ENCODE results near the gene LYVE1.

LYVE1 gene

DNA sequence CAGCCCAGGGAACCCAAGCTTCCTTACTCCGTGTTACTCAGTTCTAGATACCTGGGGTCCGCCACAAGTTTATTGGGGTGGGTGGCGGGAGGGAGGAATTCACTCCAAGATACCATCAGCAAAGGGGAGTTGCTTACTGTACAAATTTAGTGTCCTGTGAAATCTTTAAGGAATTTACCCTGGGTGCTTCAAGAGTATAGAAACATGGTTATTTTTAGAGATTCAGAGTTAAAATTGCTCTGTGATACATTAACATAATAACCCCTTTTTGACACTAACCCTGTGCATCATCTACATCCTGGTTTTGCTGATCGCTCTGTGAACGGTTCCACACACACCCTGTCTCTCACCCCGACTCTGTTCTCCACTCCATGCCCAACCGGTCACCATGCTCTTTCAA, 18.9 kb upstream of the LYVE1 start:
- TF ChIP-seq, protein P1, sequence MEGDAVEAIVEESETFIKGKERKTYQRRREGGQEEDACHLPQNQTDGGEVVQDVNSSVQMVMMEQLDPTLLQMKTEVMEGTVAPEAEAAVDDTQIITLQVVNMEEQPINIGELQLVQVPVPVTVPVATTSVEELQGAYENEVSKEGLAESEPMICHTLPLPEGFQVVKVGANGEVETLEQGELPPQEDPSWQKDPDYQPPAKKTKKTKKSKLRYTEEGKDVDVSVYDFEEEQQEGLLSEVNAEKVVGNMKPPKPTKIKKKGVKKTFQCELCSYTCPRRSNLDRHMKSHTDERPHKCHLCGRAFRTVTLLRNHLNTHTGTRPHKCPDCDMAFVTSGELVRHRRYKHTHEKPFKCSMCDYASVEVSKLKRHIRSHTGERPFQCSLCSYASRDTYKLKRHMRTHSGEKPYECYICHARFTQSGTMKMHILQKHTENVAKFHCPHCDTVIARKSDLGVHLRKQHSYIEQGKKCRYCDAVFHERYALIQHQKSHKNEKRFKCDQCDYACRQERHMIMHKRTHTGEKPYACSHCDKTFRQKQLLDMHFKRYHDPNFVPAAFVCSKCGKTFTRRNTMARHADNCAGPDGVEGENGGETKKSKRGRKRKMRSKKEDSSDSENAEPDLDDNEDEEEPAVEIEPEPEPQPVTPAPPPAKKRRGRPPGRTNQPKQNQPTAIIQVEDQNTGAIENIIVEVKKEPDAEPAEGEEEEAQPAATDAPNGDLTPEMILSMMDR (conservative IDR thresholded peaks at IDR 0.05; ENCODE audit: low read depth, low read length), result no peak
- H4K20me1 ChIP-seq (ENCODE audit: insufficient read depth), result no peaks in the 10 kb centered on the region
- no peak overlapping the region for H2AFZ ChIP-seq (ENCODE audit: low read depth)
- no peak overlapping the region for H3K4me2 ChIP-seq
- no peaks in the 10 kb centered on the region for H3K36me3 ChIP-seq (ENCODE audit: insufficient read depth)
- no peak overlapping the region for H3K9ac ChIP-seq
- no peaks in the 10 kb centered on the region for H3K27me3 ChIP-seq (ENCODE audit: insufficient read depth, low read depth)
- H3K79me2 ChIP-seq (ENCODE audit: insufficient read depth, low read depth), result no peaks in the 10 kb centered on the region
- no peaks in the 10 kb centered on the region for H3K4me1 ChIP-seq (ENCODE audit: low read depth, poor library complexity, severe bottlenecking)
- H3K27ac ChIP-seq, result no peak overlapping the region
- H3K4me3 ChIP-seq (IDR thresholded peaks at IDR 0.05; ENCODE audit: insufficient read depth, low read depth, low read length), result no peak overlapping the region

DNA sequence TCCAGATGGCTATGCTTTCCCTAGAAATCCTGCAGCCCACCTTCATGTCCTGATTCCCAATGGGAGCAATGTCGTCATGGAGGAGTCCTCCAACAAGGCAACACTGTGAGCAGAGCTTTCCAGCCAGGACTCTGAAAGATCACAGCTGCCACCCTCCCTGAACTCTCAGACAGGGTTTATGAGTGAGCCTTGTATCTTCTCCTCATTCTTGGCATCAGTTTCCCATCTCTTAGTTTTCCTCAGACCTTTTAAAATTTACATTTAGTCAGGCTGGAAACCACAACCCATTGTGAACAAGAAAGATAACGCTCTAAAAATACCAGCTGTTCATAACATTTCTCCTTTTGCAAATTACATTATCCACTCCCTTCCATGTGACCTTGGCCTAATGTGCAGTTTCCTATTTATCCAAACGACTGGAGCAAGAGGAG, 15.6 kb upstream of the LYVE1 start:
- TF ChIP-seq, protein P1 (conservative IDR thresholded peaks at IDR 0.05; ENCODE audit: low read depth, low read length), result no peak
- no peak overlapping the region for H2AFZ ChIP-seq (ENCODE audit: low read depth)
- no peaks in the 10 kb centered on the region for H3K4me1 ChIP-seq (ENCODE audit: low read depth, poor library complexity, severe bottlenecking)
- H3K4me3 ChIP-seq (IDR thresholded peaks at IDR 0.05; ENCODE audit: insufficient read depth, low read depth, low read length), result no peak overlapping the region
- H3K4me2 ChIP-seq, result no peak overlapping the region
- H4K20me1 ChIP-seq (ENCODE audit: insufficient read depth), result no peaks in the 10 kb centered on the region
- H3K36me3 ChIP-seq (ENCODE audit: insufficient read depth), result no peaks in the 10 kb centered on the region
- H3K79me2 ChIP-seq (ENCODE audit: insufficient read depth, low read depth), result no peaks in the 10 kb centered on the region
- H3K9ac ChIP-seq, result no peak overlapping the region
- no peaks in the 10 kb centered on the region for H3K27me3 ChIP-seq (ENCODE audit: insufficient read depth, low read depth)
- no peak overlapping the region for H3K27ac ChIP-seq

- no peak overlapping the region for H3K27ac ChIP-seq
- no peak overlapping the region for H3K4me3 ChIP-seq (IDR thresholded peaks at IDR 0.05; ENCODE audit: insufficient read depth, low read depth, low read length)
- no peak overlapping the region for H3K4me2 ChIP-seq
- no peaks in the 10 kb centered on the region for H3K4me1 ChIP-seq (ENCODE audit: low read depth, poor library complexity, severe bottlenecking)
- no peak overlapping the region for H2AFZ ChIP-seq (ENCODE audit: low read depth)
- no peaks in the 10 kb centered on the region for H4K20me1 ChIP-seq (ENCODE audit: insufficient read depth)
- no peaks in the 10 kb centered on the region for H3K27me3 ChIP-seq (ENCODE audit: insufficient read depth, low read depth)
- no peaks in the 10 kb centered on the region for H3K36me3 ChIP-seq (ENCODE audit: insufficient read depth)
- no peaks in the 10 kb centered on the region for H3K79me2 ChIP-seq (ENCODE audit: insufficient read depth, low read depth)
- H3K9ac ChIP-seq, result no peak overlapping the region
- TF ChIP-seq, protein P1 (conservative IDR thresholded peaks at IDR 0.05; ENCODE audit: low read depth, low read length), result no peak
Observed at GRCh38 chr11:10581481-10582019, 13.1 kb upstream of the LYVE1 start.

DNA sequence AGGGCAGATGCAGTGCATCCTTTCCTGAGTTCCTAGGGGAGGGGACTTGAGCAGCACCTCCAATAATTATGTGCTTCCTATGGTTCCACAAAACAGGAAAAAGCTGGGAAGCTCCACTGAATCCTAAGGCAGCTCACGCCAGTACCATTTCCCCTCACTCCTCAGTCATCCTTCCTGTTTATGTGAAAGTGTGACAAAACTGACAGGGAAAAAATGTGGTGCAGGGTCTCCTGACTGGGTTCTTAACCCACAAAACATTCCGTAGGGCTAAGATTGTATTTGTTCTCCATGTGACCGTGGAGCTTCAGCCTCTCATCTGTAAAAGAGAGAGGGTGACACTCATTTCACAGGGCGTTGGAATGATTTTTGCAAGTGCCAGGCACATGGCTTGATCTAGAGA, 12.2 kb upstream of the LYVE1 start:
- no peaks in the 10 kb centered on the region for H3K36me3 ChIP-seq (ENCODE audit: insufficient read depth)
- H3K9ac ChIP-seq, result no peak overlapping the region
- H3K4me1 ChIP-seq (ENCODE audit: low read depth, poor library complexity, severe bottlenecking), result no peaks in the 10 kb centered on the region
- no peak overlapping the region for H3K4me2 ChIP-seq
- no peak overlapping the region for H3K4me3 ChIP-seq (IDR thresholded peaks at IDR 0.05; ENCODE audit: insufficient read depth, low read depth, low read length)
- no peak overlapping the region for H2AFZ ChIP-seq (ENCODE audit: low read depth)
- H3K27ac ChIP-seq, result no peak overlapping the region
- TF ChIP-seq, protein P1 (conservative IDR thresholded peaks at IDR 0.05; ENCODE audit: low read depth, low read length), result no peak
- H3K27me3 ChIP-seq (ENCODE audit: insufficient read depth, low read depth), result no peaks in the 10 kb centered on the region
- H3K79me2 ChIP-seq (ENCODE audit: insufficient read depth, low read depth), result no peaks in the 10 kb centered on the region
- H4K20me1 ChIP-seq (ENCODE audit: insufficient read depth), result no peaks in the 10 kb centered on the region

All from KMS-11 (cell line).